Esophagus muscularis mucosa (tissue), 3 donors: ENCODE data around the gene BLID.

Source experiments
- EP300 ChIP-seq: sonication (generic); formaldehyde crosslinking; IDR thresholded peaks from one replicate; pipeline ENCODE4 v1.6.1; 2017; ENCODE audit warnings: antibody characterized with exemption
- TF ChIP-seq, protein P1 (sequence below), 3 experiments: fragments of 200-600 bp in 2 of 3; fragments of 450-650 bp in 1 of 3; sonication (generic) in 2 of 3; IDR thresholded peaks; one replicate each; pipeline ENCODE4 v1.5.1; 2017 to 2019; ENCODE audit warnings: antibody characterized with exemption in 3 of 3, mild to moderate bottlenecking in 2 of 3, moderate library complexity in 1 of 3

DNA sequence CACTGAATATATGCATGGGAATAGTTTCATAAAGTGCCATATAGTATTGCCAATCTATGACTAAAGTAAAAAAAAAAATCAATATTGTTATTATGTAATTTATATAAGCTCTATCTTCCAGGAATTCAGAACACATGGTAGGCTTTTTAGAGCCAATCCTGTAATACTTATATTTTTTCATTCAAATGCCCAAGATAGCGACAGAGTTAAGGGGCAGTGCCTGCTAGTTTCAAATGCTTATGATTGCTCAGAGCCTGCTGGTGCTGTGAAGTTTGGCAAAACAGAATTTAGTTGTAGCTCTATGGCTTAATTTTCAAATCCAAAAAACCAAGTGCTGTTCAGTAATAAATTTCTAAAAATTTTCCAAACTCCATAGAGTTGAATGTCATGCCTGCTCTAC, 39.0 kb upstream of the BLID start:
- TF ChIP-seq, protein P1, sequence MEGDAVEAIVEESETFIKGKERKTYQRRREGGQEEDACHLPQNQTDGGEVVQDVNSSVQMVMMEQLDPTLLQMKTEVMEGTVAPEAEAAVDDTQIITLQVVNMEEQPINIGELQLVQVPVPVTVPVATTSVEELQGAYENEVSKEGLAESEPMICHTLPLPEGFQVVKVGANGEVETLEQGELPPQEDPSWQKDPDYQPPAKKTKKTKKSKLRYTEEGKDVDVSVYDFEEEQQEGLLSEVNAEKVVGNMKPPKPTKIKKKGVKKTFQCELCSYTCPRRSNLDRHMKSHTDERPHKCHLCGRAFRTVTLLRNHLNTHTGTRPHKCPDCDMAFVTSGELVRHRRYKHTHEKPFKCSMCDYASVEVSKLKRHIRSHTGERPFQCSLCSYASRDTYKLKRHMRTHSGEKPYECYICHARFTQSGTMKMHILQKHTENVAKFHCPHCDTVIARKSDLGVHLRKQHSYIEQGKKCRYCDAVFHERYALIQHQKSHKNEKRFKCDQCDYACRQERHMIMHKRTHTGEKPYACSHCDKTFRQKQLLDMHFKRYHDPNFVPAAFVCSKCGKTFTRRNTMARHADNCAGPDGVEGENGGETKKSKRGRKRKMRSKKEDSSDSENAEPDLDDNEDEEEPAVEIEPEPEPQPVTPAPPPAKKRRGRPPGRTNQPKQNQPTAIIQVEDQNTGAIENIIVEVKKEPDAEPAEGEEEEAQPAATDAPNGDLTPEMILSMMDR (IDR thresholded peaks at IDR 0.05): no peak
- no peak for TF ChIP-seq EP300
